ENCODE data around the gene APBB3. TPM values are rescaled to one million over a fixed set of nuclear protein-coding genes. Genes with fewer than 3 reads are reported as not detected.
"Not testable (repeated sequence)": the region's sequence is repeated elsewhere in the genome, so short reads cannot be mapped to it uniquely, and the experiment has no call there.

Gene APBB3
- polyA plus RNA-seq, 1 donor from 2014 or later: 131 TPM

GRCh38 chr5:140587495-140587894 is 23.1 kb upstream of the APBB3 start:
- no peaks in the 10 kb centered on the region for H3K79me2 ChIP-seq (replicated peaks; ENCODE audit: insufficient read depth, low read length)
- TF ChIP-seq SMC3 (conservative IDR thresholded peaks at IDR 0.05; ENCODE audit: poor library complexity) (no peak), POLR2AphosphoS5 (IDR thresholded peaks at IDR 0.05) (no peak), MXI1 (conservative IDR thresholded peaks at IDR 0.05; ENCODE audit: poor library complexity, severe bottlenecking) (no peak), RAD21 (conservative IDR thresholded peaks at IDR 0.05) (no peak), EP300 (conservative IDR thresholded peaks at IDR 0.05; ENCODE audit: poor library complexity, severe bottlenecking) (no peak), EZH2 (IDR thresholded peaks at IDR 0.05; ENCODE audit: borderline replicate concordance, insufficient read depth, low read length, poor library complexity, severe bottlenecking) (no peak), REST (IDR thresholded peaks at IDR 0.05; ENCODE audit: borderline replicate concordance) (no peak)
- H3K9me3 ChIP-seq (ENCODE audit: low read length): no peaks in the 10 kb centered on the region
- H3K4me2 ChIP-seq (ENCODE audit: low read length): no peak overlapping the region
- H3K9ac ChIP-seq (ENCODE audit: low read length): no peak overlapping the region
- H3K27ac ChIP-seq (ENCODE audit: low read length): no peak overlapping the region
- no peaks in the 10 kb centered on the region for H3K36me3 ChIP-seq (ENCODE audit: insufficient read depth, low read length)
- no peak overlapping the region for H3K4me3 ChIP-seq (ENCODE audit: low read length)
- no peak overlapping the region for H2AFZ ChIP-seq (ENCODE audit: low read depth, low read length)
- H3K9me2 ChIP-seq (ENCODE audit: insufficient read depth, low read length): no peaks in the 10 kb centered on the region
- H3F3A ChIP-seq (ENCODE audit: insufficient read depth, low read length, poor library complexity, severe bottlenecking): no peaks in the 10 kb centered on the region
- no peaks in the 10 kb centered on the region for H4K20me1 ChIP-seq (ENCODE audit: insufficient read depth)
- no peaks in the 10 kb centered on the region for H3K27me3 ChIP-seq (ENCODE audit: insufficient read depth, low read depth, low read length)

- H3K36me3 ChIP-seq (ENCODE audit: insufficient read depth, low read length); H3K9ac ChIP-seq (ENCODE audit: low read length); H3K9me3 ChIP-seq (ENCODE audit: low read length); H3K27me3 ChIP-seq (ENCODE audit: insufficient read depth, low read depth, low read length); H3K9me2 ChIP-seq (ENCODE audit: insufficient read depth, low read length); H3K4me2 ChIP-seq (ENCODE audit: low read length); H3F3A ChIP-seq (ENCODE audit: insufficient read depth, low read length, poor library complexity, severe bottlenecking); H4K20me1 ChIP-seq (ENCODE audit: insufficient read depth); H3K27ac ChIP-seq (ENCODE audit: low read length); H3K4me3 ChIP-seq (ENCODE audit: low read length); H2AFZ ChIP-seq (ENCODE audit: low read depth, low read length); H3K79me2 ChIP-seq (replicated peaks; ENCODE audit: insufficient read depth, low read length): not testable (repeated sequence)
These were observed 14.9 kb upstream of the APBB3 start for GRCh38 chr5:140579188-140579747.

- no peaks in the 10 kb centered on the region for H3K27me3 ChIP-seq (ENCODE audit: insufficient read depth, low read depth, low read length)
- no peaks in the 10 kb centered on the region for H3K79me2 ChIP-seq (replicated peaks; ENCODE audit: insufficient read depth, low read length)
- no peak overlapping the region for H3K9ac ChIP-seq (ENCODE audit: low read length)
- H3F3A ChIP-seq (ENCODE audit: insufficient read depth, low read length, poor library complexity, severe bottlenecking): no peaks in the 10 kb centered on the region
- no peaks in the 10 kb centered on the region for H3K9me2 ChIP-seq (ENCODE audit: insufficient read depth, low read length)
- TF ChIP-seq TAF1 (IDR thresholded peaks at IDR 0.05; ENCODE audit: low read depth) (no peak), EZH2 (IDR thresholded peaks at IDR 0.05; ENCODE audit: borderline replicate concordance, insufficient read depth, low read length, poor library complexity, severe bottlenecking) (no peak), POLR2AphosphoS5 (IDR thresholded peaks at IDR 0.05) (no peak), CTCF (IDR thresholded peaks at IDR 0.05; ENCODE audit: poor library complexity, severe bottlenecking) (no peak), EP300 (conservative IDR thresholded peaks at IDR 0.05; ENCODE audit: poor library complexity, severe bottlenecking) (no peak), REST (IDR thresholded peaks at IDR 0.05; ENCODE audit: borderline replicate concordance) (no peak), SMC3 (conservative IDR thresholded peaks at IDR 0.05; ENCODE audit: poor library complexity) (no peak), RAD21 (conservative IDR thresholded peaks at IDR 0.05) (no peak), MXI1 (conservative IDR thresholded peaks at IDR 0.05; ENCODE audit: poor library complexity, severe bottlenecking) (no peak)
- no peaks in the 10 kb centered on the region for H4K20me1 ChIP-seq (ENCODE audit: insufficient read depth)
- no peak overlapping the region for H3K4me3 ChIP-seq (ENCODE audit: low read length)
- no peaks in the 10 kb centered on the region for H3K36me3 ChIP-seq (ENCODE audit: insufficient read depth, low read length)
- no peak overlapping the region for H3K27ac ChIP-seq (ENCODE audit: low read length)
- H2AFZ ChIP-seq (ENCODE audit: low read depth, low read length): no peak overlapping the region
- H3K4me2 ChIP-seq (ENCODE audit: low read length): no peak overlapping the region
- no peaks in the 10 kb centered on the region for H3K9me3 ChIP-seq (ENCODE audit: low read length)
These were observed 12.4 kb upstream of the APBB3 start for GRCh38 chr5:140576776-140577201.

All from neural cell (in vitro differentiated cells).